Occipital lobe (tissue), 2 donors: Measurements from ENCODE around the gene TMPRSS9. TPM values are rescaled to one million over a fixed set of nuclear protein-coding genes. Genes with fewer than 3 reads are reported as not detected.

Experiments
- DNase-seq: peaks from one replicate; lab custom pipeline; 2025; lab: John Stamatoyannopoulos, UW
- total RNA-seq: library from RNA; depleted of rRNA; stranded (reverse); fragments of >200 nt; gene quantifications from one replicate; pipeline ENCODE4 v1.2.3, GENCODE V29; 2014

Gene TMPRSS9
- total RNA-seq, 1 donor from 2014 or later: 0.16 TPM

- DNase-seq: no peak
Observed at GRCh38 chr19:2419754-2420153, 59.7 kb downstream of the TMPRSS9 start.

DNA sequence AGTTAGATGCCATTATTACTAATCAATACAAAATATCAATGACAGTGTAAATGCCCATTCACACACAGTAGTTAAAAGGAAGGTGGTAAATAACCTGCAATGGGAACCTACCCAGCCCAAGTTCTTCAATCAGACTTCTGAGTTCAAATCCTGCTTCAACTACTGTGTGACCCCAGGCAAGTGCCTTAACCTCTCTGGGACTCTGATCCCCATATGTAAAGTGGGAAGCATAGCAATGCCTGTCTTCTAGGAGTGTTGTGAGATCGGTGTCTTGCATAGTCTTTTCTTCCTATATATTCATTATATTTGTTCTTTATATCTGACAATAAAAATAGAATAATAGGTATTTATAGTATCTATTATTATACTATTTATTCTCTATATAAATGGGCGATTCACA lies 60.4 kb downstream of the TMPRSS9 start:
- DNase-seq: no peak

DNA sequence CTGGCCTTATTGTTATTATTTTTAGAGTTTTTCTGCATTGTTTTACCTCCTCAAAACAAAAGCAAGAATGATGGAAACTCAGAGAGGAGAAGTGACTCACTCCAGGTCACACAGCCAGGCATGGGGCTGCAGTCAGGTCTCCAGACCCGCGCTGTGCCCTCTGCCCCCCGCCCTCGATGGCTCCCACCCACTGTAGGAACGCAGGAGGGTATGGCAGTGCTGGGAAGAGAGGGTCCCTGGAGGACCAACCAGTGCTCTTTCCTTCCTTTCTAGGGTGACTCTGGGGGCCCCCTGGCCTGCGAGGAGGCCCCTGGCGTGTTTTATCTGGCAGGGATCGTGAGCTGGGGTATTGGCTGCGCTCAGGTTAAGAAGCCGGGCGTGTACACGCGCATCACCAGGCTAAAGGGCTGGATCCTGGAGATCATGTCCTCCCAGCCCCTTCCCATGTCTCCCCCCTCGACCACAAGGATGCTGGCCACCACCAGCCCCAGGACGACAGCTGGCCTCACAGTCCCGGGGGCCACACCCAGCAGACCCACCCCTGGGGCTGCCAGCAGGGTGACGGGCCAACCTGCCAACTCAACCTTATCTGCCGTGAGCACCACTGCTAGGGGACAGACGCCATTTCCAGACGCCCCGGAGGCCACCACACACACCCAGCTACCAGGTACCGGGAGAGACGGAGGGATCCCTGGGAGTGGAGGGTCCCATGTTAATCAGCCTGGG lies 61.7 kb downstream of the TMPRSS9 start:
- DNase-seq: no peak

DNA sequence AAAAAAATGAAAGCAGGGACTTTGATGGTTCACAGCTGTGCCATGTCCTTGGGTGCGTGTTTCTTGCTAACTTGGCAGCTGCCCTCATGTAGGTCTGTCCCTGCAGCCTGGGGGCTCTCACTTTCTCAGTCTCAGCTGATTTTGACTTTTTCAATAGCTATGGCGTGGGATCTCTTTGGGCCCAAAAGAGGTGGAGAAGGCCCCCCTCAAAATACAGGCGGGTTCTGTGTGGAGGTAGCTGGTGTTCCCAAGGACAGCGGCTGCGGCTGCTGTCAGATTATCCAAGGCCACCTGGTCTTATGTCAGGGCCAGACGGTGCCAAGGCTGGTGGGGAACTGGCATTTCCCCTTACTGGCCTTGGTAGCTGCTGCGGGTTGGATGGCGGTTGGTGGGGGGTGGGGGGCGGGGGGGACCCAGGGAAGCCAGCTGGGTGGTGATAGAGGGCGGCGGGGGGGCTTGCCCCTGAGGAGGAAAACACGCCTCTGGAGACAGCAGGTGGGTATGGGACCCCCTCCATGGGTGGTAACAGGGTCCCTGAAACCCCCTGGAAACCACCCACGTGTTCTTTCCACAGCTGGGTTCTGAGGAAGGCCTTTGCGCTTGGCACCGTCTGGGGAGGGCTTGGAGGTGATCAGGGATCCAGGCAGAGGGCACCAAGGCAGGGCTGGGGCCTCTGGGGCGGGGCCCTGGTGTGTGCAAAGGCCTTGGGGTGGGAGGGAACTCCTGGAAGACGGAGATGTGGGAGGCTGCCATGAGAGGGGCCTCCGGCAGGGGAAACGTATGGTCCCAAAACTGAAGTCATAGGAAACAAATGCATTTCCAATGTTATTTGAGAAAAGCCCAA lies 63.2 kb downstream of the TMPRSS9 start:
- DNase-seq: no peak

DNA sequence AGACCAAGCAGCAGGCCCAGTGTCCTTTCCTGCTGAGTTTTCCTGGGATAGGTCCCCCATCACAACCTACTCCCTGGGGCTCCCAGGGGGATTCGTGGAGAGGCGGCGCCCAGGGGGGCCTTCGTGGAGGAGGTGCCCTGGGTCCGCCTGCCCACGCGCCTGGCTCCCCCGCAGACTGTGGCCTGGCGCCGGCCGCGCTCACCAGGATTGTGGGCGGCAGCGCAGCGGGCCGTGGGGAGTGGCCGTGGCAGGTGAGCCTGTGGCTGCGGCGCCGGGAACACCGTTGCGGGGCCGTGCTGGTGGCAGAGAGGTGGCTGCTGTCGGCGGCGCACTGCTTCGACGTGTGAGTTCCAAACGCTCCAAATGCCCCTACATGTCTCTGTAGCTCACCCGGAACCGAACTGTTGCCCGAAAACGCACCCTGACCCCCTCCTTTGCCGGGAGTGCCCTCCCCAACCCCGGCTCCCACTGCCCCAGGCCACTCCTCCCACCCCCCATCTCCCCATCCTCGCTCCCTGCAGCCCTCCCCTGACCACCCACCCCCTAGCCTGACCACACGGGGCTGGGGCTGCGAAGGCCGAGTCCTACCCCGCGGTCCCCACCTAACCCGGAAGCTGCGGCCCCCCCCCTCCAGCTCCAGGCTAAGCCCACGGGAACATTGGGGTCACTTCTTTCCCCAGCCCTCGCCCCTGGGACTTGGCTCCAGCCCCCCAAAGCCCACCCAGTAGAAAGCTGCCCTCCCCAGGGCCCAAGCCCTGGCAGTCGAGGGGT lies 64.0 kb downstream of the TMPRSS9 start:
- no peak for DNase-seq

DNA sequence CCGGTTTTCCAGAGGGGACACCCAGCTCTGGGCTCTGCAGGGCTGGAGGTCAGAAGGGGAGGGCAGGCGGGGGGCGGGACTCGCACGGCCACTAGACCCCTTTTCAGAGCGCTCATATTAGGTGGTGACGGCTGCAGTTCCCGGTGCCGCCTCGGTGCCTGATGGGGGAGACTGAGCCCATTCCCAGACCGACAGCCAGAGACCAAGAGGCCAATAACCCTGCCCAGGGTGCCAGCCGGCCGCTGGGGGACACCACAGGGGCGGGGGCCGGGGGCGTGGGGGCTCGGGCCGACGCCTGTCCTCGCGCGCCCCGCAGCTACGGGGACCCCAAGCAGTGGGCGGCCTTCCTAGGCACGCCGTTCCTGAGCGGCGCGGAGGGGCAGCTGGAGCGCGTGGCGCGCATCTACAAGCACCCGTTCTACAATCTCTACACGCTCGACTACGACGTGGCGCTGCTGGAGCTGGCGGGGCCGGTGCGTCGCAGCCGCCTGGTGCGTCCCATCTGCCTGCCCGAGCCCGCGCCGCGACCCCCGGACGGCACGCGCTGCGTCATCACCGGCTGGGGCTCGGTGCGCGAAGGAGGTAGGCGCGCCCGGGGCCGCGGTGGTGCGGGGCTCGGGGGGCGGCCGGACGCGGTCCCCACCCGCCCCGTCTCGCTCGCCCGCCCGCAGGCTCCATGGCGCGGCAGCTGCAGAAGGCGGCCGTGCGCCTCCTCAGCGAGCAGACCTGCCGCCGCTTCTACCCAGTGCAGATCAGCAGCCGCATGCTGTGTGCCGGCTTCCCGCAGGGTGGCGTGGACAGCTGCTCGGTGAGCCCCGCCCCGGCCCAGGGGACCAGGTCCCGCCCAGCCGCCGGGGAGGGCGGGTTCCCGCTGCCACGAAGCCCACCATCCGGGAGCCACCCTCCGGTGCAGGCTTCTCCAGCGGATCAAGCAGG lies 64.9 kb downstream of the TMPRSS9 start:
- DNase-seq: peak; percentile 42

GRCh38 chr19:2425622-2426581 lies 65.8 kb downstream of the TMPRSS9 start:
- no peak for DNase-seq

DNA sequence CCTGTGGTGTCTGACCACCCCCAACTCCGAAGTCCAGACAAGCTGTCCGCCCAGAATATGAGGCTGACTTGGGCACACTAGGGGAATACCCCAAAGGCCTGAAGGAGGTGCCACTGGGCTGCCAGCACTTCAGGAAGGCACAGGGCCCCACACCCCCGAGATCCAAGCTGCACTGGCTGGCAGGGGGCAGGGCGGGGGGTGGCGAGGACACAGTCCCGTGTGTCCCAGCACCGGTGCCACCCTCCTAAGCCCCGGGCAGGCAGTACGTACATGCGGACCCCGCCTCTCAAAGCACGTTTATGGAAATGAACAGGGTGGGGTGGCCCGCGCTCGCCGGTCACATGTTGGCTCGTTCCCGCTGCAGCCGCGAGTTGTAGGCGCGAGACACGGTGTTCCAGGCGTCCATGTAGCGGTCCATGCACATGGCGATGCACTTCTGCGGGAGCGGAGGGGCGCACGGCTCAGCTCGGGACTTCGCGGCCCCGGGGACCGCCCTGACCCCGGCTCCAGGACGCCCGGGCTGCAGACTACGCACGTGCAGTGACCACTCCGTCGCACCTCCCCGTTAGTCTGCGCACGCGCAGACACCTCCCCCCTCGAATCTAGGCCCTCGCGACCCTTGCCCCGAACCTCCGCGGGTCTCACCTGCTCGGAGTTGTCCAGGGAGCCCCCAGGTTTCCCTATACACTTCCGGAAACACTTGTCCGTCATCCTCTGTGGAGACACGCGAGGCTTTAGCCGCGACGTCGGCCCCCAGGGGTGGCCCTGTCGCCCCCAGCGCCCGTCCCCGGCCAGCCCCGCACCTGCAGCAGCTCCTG lies 66.8 kb downstream of the TMPRSS9 start:
- no peak for DNase-seq

DNA sequence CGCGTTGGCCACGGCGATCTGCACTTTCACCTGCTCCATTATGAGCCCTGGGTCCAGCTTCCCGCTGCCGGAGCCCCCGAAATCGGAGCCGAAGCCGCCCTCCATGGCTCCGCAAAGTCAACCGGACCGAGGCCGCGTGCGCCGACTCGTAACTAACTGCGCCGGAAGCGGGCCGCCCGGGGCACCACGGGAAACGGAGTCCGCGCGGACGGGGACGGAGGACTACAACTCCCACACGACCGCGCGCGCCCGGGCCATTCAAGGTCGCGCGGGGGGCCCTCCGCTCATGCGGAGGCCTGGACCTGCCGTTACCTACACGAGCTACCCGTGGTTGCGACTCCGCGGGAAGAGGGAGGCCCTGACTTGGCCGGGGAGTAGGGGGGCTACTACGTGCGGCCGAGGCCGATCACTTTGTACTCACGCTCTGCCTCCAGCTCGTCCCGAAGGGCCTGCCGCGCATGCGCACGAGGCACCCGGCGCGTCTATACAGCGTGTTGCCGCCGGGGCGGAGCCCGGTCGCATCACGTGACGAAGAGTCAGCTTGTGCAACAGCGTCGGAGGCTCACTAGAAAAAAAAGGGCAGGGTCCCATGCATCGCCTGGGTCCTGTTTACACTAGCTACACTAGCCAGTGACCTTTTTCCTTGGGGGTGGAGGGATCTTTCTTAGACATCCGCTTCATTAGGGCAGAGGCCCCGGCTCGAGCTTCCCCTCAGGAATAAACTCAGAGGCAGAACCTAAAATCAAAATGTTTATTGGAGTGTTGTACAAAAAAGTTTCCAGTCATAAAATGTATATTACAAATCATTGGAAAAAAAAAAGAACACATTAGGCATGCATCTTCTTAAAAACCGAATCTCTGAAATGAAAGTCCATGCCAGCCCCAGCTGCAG lies 67.6 kb downstream of the TMPRSS9 start, which contains the start of gene TIMM13:
Gene TIMM13, minus strand, starts transcription at position 158 of the 892 bp plus-strand sequence. Its CDS starts 53 bp downstream, at position 105.
- peak; percentile 92 for DNase-seq

GRCh38 chr19:2428321-2428690 lies 68.2 kb downstream of the TMPRSS9 start:
- no peak for DNase-seq

DNA sequence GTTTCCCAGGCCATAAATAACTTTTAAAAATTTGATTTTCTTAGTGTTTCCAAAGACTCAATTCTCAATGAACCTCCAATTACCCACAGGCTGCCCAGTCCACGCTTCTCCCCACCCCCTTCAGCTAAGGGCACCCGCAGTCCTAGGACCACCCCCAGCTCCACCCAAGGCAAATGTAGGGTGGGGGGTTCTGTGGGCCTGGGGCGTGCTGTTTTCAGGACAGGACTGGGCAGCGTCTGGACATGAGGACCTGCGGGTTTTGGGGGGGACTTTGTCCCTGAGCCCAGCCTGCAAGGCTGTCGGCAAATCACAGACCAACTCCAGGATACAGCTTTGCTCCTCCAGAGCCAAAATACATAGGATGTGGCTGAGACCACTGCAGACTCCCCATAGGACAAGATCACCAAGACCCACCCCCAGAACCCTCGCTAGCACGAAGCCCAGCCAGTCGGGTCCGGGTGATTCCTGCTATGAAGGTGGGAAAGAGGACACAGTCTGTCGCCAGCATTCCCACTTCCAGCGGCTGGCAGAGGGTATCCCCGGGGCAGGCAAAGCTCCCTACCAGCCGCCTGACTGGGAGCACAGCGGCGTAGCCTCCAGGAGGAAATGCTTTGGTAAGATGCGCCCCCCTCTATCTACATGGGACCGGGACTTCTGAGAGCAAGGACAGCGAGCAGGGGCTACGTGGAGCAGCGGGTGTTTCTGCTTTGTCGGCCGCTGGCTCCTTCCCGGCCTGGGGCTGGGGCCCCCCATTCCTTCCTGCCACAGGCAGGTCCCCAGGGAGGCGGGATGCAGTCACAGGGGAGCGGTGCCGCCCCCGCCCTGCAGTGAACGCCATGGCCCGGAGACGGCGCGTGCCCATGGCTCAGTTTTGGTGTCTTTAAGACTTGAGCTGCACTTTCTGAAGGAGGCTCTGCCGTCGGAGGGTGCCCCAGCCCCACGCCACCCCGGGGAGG lies 69.0 kb downstream of the TMPRSS9 start:
- no peak for DNase-seq

DNA sequence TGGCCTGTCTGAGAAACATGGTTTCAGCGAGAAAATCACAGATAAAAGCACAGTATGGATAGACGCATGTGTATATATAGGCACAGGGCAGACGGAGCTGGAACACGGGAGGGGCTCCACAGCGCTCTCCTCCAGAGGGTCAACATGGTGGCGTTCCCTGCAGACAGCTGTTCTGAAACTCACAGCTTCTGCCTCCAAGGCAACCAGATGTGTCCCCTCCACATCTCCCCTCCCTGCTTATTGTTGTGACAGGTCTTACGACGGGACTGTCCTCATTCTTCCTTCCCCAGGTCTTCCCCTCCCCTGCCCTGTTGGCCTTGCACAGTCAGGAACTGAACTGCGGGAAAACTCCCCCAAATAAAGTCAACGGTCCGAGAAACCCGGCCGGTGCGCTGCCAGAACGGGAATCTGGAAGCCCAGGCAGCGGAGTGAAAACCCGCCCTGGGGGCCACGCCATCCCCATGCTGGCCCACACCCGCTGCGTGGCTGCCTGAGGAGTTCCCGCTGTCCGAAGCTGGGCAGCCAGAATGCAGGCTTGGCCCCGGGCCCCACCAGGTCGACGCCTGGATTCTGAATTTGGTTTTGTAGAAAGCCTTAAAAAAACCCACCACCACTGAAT lies 70.0 kb downstream of the TMPRSS9 start:
- no peak for DNase-seq

DNA sequence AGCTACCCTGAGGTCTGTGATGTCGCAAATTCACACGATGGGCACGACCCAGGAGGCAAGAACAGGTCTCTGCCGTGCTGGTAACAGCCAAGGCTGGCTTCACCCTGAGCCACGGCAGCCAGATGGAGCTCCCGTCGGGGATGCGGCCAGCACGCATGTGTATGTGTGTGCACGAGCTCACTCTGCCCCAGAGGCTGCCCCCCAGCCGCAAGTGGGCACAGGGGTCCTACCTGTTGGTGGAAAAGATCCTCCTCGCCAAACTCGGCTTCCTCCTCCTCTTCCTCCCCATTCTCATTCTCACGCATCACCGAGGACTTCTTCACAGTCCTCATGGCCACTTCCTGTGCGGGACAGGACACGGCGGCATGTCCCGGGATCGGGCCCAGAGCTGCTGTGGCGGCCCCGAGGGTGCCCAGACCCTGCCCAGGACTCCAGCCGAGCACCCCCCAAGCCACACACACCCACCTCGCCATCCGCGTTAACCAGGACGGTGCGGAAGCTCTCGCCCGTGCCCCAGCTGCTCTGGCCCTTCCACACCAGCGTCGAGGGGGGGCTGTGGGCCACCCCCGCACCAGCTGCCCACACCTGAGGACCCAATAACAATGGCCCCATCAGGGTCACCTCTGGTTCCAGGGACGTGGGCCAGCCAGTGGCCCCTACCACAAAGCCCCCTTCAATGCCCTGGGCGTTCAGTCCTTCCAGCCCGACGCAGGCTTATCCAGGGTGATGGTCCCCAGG lies 71.4 kb downstream of the TMPRSS9 start:
- DNase-seq: no peak

DNA sequence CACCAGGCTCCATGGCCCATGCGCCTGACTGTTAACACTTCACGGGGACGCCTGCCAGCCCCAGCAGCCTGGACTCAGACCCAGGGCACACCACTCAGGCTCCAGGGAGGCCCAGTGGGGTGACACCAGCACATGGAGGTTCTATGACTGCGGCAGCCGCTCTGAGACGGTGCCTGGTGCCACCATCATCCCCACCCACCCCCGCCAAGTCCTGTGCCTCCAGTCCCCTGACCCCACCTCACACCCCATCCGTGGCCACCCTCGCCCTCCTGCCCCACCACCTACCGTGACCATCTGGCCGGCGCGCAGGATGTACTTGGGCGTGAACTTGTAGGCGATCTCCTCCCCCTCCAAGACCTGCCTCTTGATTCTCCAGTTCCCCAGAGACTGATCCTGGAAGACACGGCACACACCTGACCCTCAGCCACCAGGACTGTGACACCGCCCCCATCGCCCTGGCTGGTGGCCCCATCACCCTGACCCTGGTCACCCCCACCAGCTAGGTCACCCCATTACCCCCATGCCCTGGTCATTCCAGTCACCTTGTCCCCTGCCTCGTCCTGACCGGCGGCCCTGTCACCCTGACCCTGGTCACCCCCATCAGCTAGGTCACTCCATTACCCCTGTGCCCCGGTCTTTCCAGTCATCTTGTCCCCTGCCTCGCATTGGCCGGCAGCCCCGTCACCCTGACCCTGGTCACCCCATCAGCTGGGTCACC lies 72.2 kb downstream of the TMPRSS9 start:
- no peak for DNase-seq

DNA sequence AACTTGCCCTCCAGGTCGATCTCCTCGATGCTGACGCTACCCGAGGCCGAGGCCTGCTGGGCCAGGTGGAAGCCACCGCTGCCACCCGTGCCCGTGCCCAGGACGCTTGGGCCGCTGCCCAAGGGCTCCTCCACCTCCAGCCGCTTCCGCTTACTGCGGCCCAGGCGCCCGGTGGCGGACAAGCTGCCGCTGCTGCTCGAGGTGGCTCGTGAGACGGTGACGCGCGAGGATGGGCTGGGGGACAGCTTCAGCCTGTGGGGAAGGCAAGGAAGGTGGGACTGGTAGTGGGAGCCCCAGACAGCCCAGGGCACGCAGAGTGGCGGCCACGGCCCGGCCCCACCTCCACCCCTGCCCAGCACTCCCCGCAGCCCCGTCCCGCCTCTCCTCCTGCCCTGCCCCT lies 73.8 kb downstream of the TMPRSS9 start:
- no peak for DNase-seq
